Calu3 (cell line): ENCODE results near the gene MED31. TPM values are rescaled to one million over a fixed set of nuclear protein-coding genes. Genes with fewer than 3 reads are reported as not detected.
"Not testable (repeated sequence)": the region's sequence is repeated elsewhere in the genome, so short reads cannot be mapped to it uniquely, and the experiment has no call there.

ENCODE experiments used
- BruUV-seq: library from RNA; stranded (reverse); fragments of 400-500 nt; replicated peaks from 2 replicates; lab custom pipeline; 2021; lab: Mats Ljungman, UMichigan
- CTCF ChIA-PET: fragments of 300-600 bp; sonication (Branson Sonifier 250); formaldehyde crosslinking; loops from one replicate; lab custom pipeline; 2022; ENCODE audit warnings: antibody characterized with exemption; lab: Charles Lee
- DNase-seq: peaks from one replicate; pipeline ENCODE4 v3.0.0; 2022
- H3K27ac Mint-ChIP-seq: one replicate; pipeline ENCODE4 v1.8.0; 2022; ENCODE audit warnings: mixed read lengths; ENCODE audit not compliant: unreplicated experiment
- H3K27me3 Mint-ChIP-seq: one replicate; pipeline ENCODE4 v1.8.0; 2022; ENCODE audit warnings: mixed read lengths; ENCODE audit not compliant: unreplicated experiment
- H3K36me3 Mint-ChIP-seq: one replicate; pipeline ENCODE4 v1.8.0; 2022; ENCODE audit warnings: mild to moderate bottlenecking, moderate library complexity, mixed read lengths; ENCODE audit not compliant: insufficient read depth, unreplicated experiment
- H3K4me1 Mint-ChIP-seq: one replicate; pipeline ENCODE4 v1.8.0; 2022; ENCODE audit warnings: mild to moderate bottlenecking, low read depth, mixed read lengths; ENCODE audit not compliant: unreplicated experiment
- H3K4me3 Mint-ChIP-seq: one replicate; pipeline ENCODE4 v1.8.0; 2022; ENCODE audit warnings: mild to moderate bottlenecking, low read depth, moderate library complexity, mixed read lengths; ENCODE audit not compliant: unreplicated experiment
- H3K9me3 Mint-ChIP-seq: one replicate; pipeline ENCODE4 v1.8.0; 2022; ENCODE audit warnings: low read depth, mixed read lengths; ENCODE audit not compliant: unreplicated experiment
- CTCF ChIP-seq: fragments of 200-600 bp; IDR thresholded peaks from one replicate; pipeline ENCODE4 v1.8.0; 2022; ENCODE audit warnings: antibody characterized with exemption; ENCODE audit not compliant: unreplicated experiment
- intact Hi-C: fragments of 100-400 bp; cut with micrococcal nuclease; formaldehyde crosslinking; loops from one replicate; pipeline ENCODE4 v1.10.0; 2022; ENCODE audit not compliant: unreplicated experiment
- microRNA-seq: library from miRNA; unstranded; fragments of <30 nt; microRNA quantifications from one replicate; pipeline ENCODE4 v1.2.0, GENCODE V29; 2022
- total RNA-seq: library from RNA; stranded (reverse); gene quantifications from 2 replicates; pipeline ENCODE4 v1.2.3, GENCODE V29; 2022

Gene MED31
- total RNA-seq, 1 experiment from 2014 or later = 19.9 TPM

GRCh38 chr17:6596511-6596910, 54.9 kb downstream of the MED31 start:
- DNase-seq = no peak
- CTCF ChIA-PET = no interaction called here
- TF ChIP-seq CTCF = no peak
- H3K27ac Mint-ChIP-seq = no peak overlapping the region
- H3K9me3 Mint-ChIP-seq = no peaks in the 10 kb centered on the region
- H3K36me3 Mint-ChIP-seq = peaks cover 11% of the 10 kb centered on the region
- peaks cover 20% of the 10 kb centered on the region for H3K4me1 Mint-ChIP-seq
- BruUV-seq = no TSS peak
- intact Hi-C loops = loop anchor here (10.0 kb wide), 1 partner anchor 122 kb away; no protein-coding TSS in a partner anchor
- no peaks in the 10 kb centered on the region for H3K27me3 Mint-ChIP-seq
- H3K4me3 Mint-ChIP-seq = no peak overlapping the region

GRCh38 chr17:6596081-6596480, 55.3 kb downstream of the MED31 start:
- Mint-ChIP-seq H3K4me3 (no peak overlapping the region), H3K4me1 (peaks cover 24% of the 10 kb centered on the region), H3K27me3 (no peaks in the 10 kb centered on the region), H3K9me3 (no peaks in the 10 kb centered on the region), H3K36me3 (peaks cover 12% of the 10 kb centered on the region), H3K27ac (no peak overlapping the region)
- intact Hi-C loops = loop anchor here (10.0 kb wide), 1 partner anchor 121 kb away; no protein-coding TSS in a partner anchor
- CTCF ChIA-PET = interaction anchor here (0.6 kb wide), 1 partner anchor 125 kb away, joined by 6 read pairs; no protein-coding TSS in a partner anchor
- BruUV-seq = no TSS peak
- TF ChIP-seq CTCF = no peak
- no peak for DNase-seq

GRCh38 chr17:6593371-6593770, 58.0 kb downstream of the MED31 start:
- H3K9me3 Mint-ChIP-seq, H3K27me3 Mint-ChIP-seq, H3K27ac Mint-ChIP-seq, DNase-seq, H3K4me3 Mint-ChIP-seq, CTCF ChIA-PET, BruUV-seq: not testable (repeated sequence)
- Mint-ChIP-seq H3K36me3 (peaks cover 21% of the 10 kb centered on the region), H3K4me1 (peaks cover 24% of the 10 kb centered on the region)
- intact Hi-C loops = loop anchor here (5.0 to 10.0 kb wide), 2 partner anchors 36 to 119 kb away; partner anchors contain the start of gene PITPNM3

Small RNA genes within 50 kb of the gene (microRNA-seq; reads per million reads assigned to microRNA genes)
- gene MIR4520-1 (not detected), gene MIR4520-2 (not detected)

Other genes with a start within 250 kb of the MED31 start
- gene AIPL1, start 216.5 kb downstream of the MED31 start, total RNA-seq = not detected in 2 replicates
- gene PIMREG, start 207.2 kb downstream of the MED31 start, total RNA-seq = 24.3 and 28.3 TPM in 2 replicates
- 10.3 and 10.7 TPM in 2 replicates for gene PITPNM3, start 95.0 kb downstream of the MED31 start, total RNA-seq
- gene KIAA0753, start 10.9 kb downstream of the MED31 start, total RNA-seq = 19.8 and 25.9 TPM in 2 replicates
- gene TXNDC17, start 10.5 kb downstream of the MED31 start, total RNA-seq = 95.2 and 105 TPM in 2 replicates
- gene C17orf100, start 157 bp upstream of the MED31 start, total RNA-seq = 1.8 and 3.1 TPM in 2 replicates
- gene SLC13A5, start 61.8 kb upstream of the MED31 start, total RNA-seq = 0.71 and 3.1 TPM in 2 replicates
- 57.1 and 168 TPM in 2 replicates for gene XAF1, start 104.4 kb upstream of the MED31 start, total RNA-seq
- gene FBXO39, start 124.6 kb upstream of the MED31 start, total RNA-seq = 0.59 and 1.5 TPM in 2 replicates
- gene TEKT1, start 180.1 kb upstream of the MED31 start, total RNA-seq = not detected in 2 replicates